H9 (cell line): ENCODE results near the gene SLC49A4. TPM values are rescaled to one million over a fixed set of nuclear protein-coding genes. Genes with fewer than 3 reads are reported as not detected.

Source experiments
- DNase-seq: peaks from one replicate; pipeline ENCODE4 v3.0.0-alpha.2; 2017
- H2AFZ ChIP-seq: one replicate; pipeline ENCODE4 v1.6.1; 2013; ENCODE audit warnings: mild to moderate bottlenecking, low read length, control low read depth, moderate library complexity
- H2AK5ac ChIP-seq: 2 replicates; pipeline ENCODE4 v1.6.1; 2013; ENCODE audit warnings: low read length, control low read depth, mixed read lengths; ENCODE audit not compliant: insufficient read length
- H2BK120ac ChIP-seq: one replicate; pipeline ENCODE4 v1.6.1; 2013; ENCODE audit warnings: low read depth, mild to moderate bottlenecking, low read length, control low read depth, inconsistent platforms; ENCODE audit not compliant: poor library complexity, severe bottlenecking
- H2BK12ac ChIP-seq: 2 replicates; pipeline ENCODE4 v1.6.1; 2013; ENCODE audit warnings: low read length, control low read depth, mixed read lengths, low read depth; ENCODE audit not compliant: insufficient read length
- H2BK15ac ChIP-seq: 2 replicates; pipeline ENCODE4 v1.6.1; 2013; ENCODE audit warnings: low read depth, low read length, control low read depth
- H2BK20ac ChIP-seq: one replicate; pipeline ENCODE4 v1.6.1; 2013; ENCODE audit warnings: low read depth, mild to moderate bottlenecking, low read length, control low read depth, inconsistent platforms; ENCODE audit not compliant: poor library complexity, severe bottlenecking
- H2BK5ac ChIP-seq: 2 replicates; pipeline ENCODE4 v1.6.1; 2013; ENCODE audit warnings: low read length, control low read depth, mixed read lengths; ENCODE audit not compliant: insufficient read length
- H3K14ac ChIP-seq: 2 replicates; pipeline ENCODE4 v1.6.1; 2013; ENCODE audit warnings: low read length, control low read depth; ENCODE audit not compliant: insufficient read depth
- H3K18ac ChIP-seq: 2 replicates; pipeline ENCODE4 v1.6.1; 2013; ENCODE audit warnings: low read depth, mild to moderate bottlenecking, mixed read lengths, low read length, control low read depth; ENCODE audit not compliant: insufficient read length
- H3K23ac ChIP-seq: 2 replicates; pipeline ENCODE4 v1.6.1; 2013; ENCODE audit warnings: low read length, control low read depth, mixed read lengths, low read depth; ENCODE audit not compliant: insufficient read length
- H3K23me2 ChIP-seq: 2 replicates; pipeline ENCODE4 v1.6.1; 2013; ENCODE audit warnings: low read depth, mild to moderate bottlenecking, mixed read lengths, low read length, control low read depth; ENCODE audit not compliant: insufficient read length, poor library complexity, severe bottlenecking
- H3K27ac ChIP-seq: 2 replicates; pipeline ENCODE4 v1.5.1; 2013; ENCODE audit warnings: low read length, control low read depth, mixed read lengths, low read depth; ENCODE audit not compliant: insufficient read length
- H3K27me3 ChIP-seq: 2 replicates; pipeline ENCODE4 v1.6.1; 2013; ENCODE audit warnings: low read length, control low read depth, inconsistent platforms; ENCODE audit not compliant: insufficient read depth
- H3K4ac ChIP-seq: 2 replicates; pipeline ENCODE4 v1.6.1; 2013; ENCODE audit warnings: low read depth, mild to moderate bottlenecking, control low read depth, inconsistent platforms, low read length, moderate library complexity
- H3K4me1 ChIP-seq: 2 replicates; pipeline ENCODE4 v1.6.1; 2013; ENCODE audit warnings: low read length, control low read depth, inconsistent platforms; ENCODE audit not compliant: insufficient read depth
- H3K4me2 ChIP-seq: 2 replicates; pipeline ENCODE4 v1.6.1; 2013; ENCODE audit warnings: low read length, control low read depth, mixed read lengths; ENCODE audit not compliant: insufficient read length, insufficient read depth
- H3K56ac ChIP-seq: 2 replicates; pipeline ENCODE4 v1.6.1; 2013; ENCODE audit warnings: low read depth, mild to moderate bottlenecking, mixed read lengths, low read length, control low read depth; ENCODE audit not compliant: insufficient read length
- H3K79me1 ChIP-seq: 2 replicates; pipeline ENCODE4 v1.6.1; 2013; ENCODE audit warnings: low read depth, mild to moderate bottlenecking, moderate library complexity, low read length, control low read depth, inconsistent platforms; ENCODE audit not compliant: insufficient read depth, poor library complexity, severe bottlenecking
- H3K79me2 ChIP-seq: 2 replicates; pipeline ENCODE4 v1.6.1; 2013; ENCODE audit warnings: low read length, control low read depth, inconsistent platforms; ENCODE audit not compliant: insufficient read depth
- H3K9ac ChIP-seq: 2 replicates; pipeline ENCODE4 v1.6.1; 2013; ENCODE audit warnings: low read length, control low read depth, mixed read lengths; ENCODE audit not compliant: insufficient read length; ENCODE audit errors: extremely low read depth
- H3K9me3 ChIP-seq: one replicate; pipeline ENCODE4 v1.6.1; 2013; ENCODE audit warnings: low read depth, low read length, inconsistent platforms; ENCODE audit not compliant: control insufficient read depth
- H3T11ph ChIP-seq: one replicate; pipeline ENCODE4 v1.6.1; 2013; ENCODE audit warnings: mild to moderate bottlenecking, low read length, control low read depth, inconsistent platforms
- H4K20me1 ChIP-seq: one replicate; pipeline ENCODE4 v1.6.1; 2013; ENCODE audit not compliant: control insufficient read depth, insufficient read length, insufficient read depth
- H4K5ac ChIP-seq: 2 replicates; pipeline ENCODE4 v1.6.1; 2013; ENCODE audit warnings: low read depth, mild to moderate bottlenecking, mixed read lengths, low read length, control low read depth; ENCODE audit not compliant: insufficient read length
- H4K8ac ChIP-seq: replicated peaks from 2 replicates; pipeline ENCODE4 v1.6.1; 2013; ENCODE audit warnings: low read length, control low read depth, mixed read lengths, low read depth; ENCODE audit not compliant: insufficient read length
- H4K91ac ChIP-seq: 2 replicates; pipeline ENCODE4 v1.6.1; 2013; ENCODE audit warnings: low read depth, mild to moderate bottlenecking, moderate library complexity, mixed read lengths, low read length, control low read depth; ENCODE audit not compliant: insufficient read length
- H3K27ac Mint-ChIP-seq, 3 experiments: 2 replicates in 2 of 3; 3 replicates in 1 of 3; pipeline ENCODE4 v1.8.0; 2020 to 2021; ENCODE audit warnings: mixed read lengths in 3 of 3, mild to moderate bottlenecking in 1 of 3, moderate library complexity in 1 of 3
- H3K27me3 Mint-ChIP-seq: 2 replicates; pipeline ENCODE4 v1.8.0; 2021; ENCODE audit warnings: low read depth, mild to moderate bottlenecking, moderate library complexity, mixed read lengths
- H3K36me3 Mint-ChIP-seq, 3 experiments: 2 replicates in 2 of 3; 3 replicates in 1 of 3; pipeline ENCODE4 v1.8.0; 2020 to 2021; ENCODE audit warnings: low read depth in 3 of 3, mixed read lengths in 3 of 3; ENCODE audit not compliant: insufficient read depth in 1 of 3
- H3K4me1 Mint-ChIP-seq, 2 experiments: 2 replicates each; pipeline ENCODE4 v1.8.0; 2020; ENCODE audit warnings: mixed read lengths in 2 of 2
- H3K4me3 Mint-ChIP-seq, 2 experiments: 2 replicates in 1 of 2; 3 replicates in 1 of 2; pipeline ENCODE4 v1.8.0; 2020 to 2021; ENCODE audit warnings: mild to moderate bottlenecking in 2 of 2, mixed read lengths in 2 of 2, moderate library complexity in 1 of 2
- H3K9me3 Mint-ChIP-seq, 2 experiments: 2 replicates in 1 of 2; 3 replicates in 1 of 2; pipeline ENCODE4 v1.8.0; 2020; ENCODE audit warnings: mild to moderate bottlenecking in 2 of 2, mixed read lengths in 2 of 2, moderate library complexity in 1 of 2
- WGBS: extraction: QIAGEN DNeasy Blood & Tissue Kit; methylation state at CpG from one replicate; pipeline ENCODE4 v1.1.7; 2013; ENCODE audit warnings: missing lambda C conversion rate, low lambda C conversion rate, mixed read lengths; ENCODE audit not compliant: insufficient read length; ENCODE audit errors: extremely low coverage; 5-methylcytosine and 5-hydroxymethylcytosine counted together
- total RNA-seq: library from RNA; stranded (reverse); gene quantifications from 2 replicates; pipeline ENCODE4 v1.2.1, GENCODE V29; 2021
- TF ChIP-seq, protein P1 (sequence below): fragments of 200-600 bp; sonication (generic); conservative IDR thresholded peaks from 3 replicates; pipeline ENCODE4 v1.8.0; 2021; ENCODE audit warnings: antibody characterized with exemption, mild to moderate bottlenecking

The SLC49A4 gene
- total RNA-seq, 1 experiment from 2014 or later = 10.7 TPM

DNA sequence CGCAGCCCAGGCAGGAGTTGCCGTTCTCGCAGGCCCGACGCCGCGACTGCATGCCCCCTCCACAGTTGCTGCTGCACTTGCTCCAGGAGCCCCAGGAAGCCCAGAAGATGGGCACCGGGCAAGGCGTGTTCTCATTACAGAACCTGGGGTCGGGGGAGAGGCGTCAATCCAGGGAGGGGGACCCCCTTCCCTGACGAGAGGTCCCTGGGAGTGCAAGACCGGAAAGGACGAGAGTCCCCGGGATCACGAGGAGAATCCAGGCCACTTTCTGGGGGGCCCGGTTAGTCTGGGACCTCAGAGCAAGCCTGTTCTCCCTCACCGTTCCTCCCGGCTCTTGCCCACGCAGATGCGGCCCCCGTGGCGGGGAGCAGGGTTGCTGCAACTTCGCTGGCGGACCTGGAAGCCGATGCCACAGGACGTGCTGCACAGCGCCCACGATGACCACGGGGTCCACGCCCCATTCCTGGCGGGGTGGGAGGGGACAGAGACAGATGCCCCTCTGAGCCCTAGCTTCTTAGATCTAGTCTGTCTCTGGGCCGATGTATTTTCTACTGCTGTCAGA, 118.8 kb downstream of the SLC49A4 start:
- Histone ChIP-seq H3K4ac (no peak overlapping the region), H2AK5ac (no peak overlapping the region), H2BK120ac (no peak overlapping the region), H3K4me2 (no peak overlapping the region), H4K5ac (no peak overlapping the region), H3K14ac (no peak overlapping the region), H3K23ac (no peak overlapping the region), H4K20me1 (no peaks in the 10 kb centered on the region), H3K79me1 (no peaks in the 10 kb centered on the region), H3K27me3 (no peaks in the 10 kb centered on the region), H3K4me1 (no peaks in the 10 kb centered on the region), H4K91ac (no peak overlapping the region), H2BK20ac (no peak overlapping the region), H4K8ac (no peak overlapping the region), H3T11ph (no peak overlapping the region), H3K79me2 (no peaks in the 10 kb centered on the region), H2BK12ac (no peak overlapping the region), H3K27ac (no peak overlapping the region), H2BK5ac (no peak overlapping the region), H3K18ac (no peak overlapping the region), H3K56ac (no peak overlapping the region), H3K9ac (no peak overlapping the region), H2AFZ (no peak overlapping the region), H2BK15ac (no peak overlapping the region), H3K23me2 (no peaks in the 10 kb centered on the region), H3K9me3 (no peaks in the 10 kb centered on the region)
- Mint-ChIP-seq H3K27ac (peak overlapping the region in 1 of 3 experiments; percentile 11; a peak in 1 of 7 replicates), H3K27me3 (peaks cover 7% of the 10 kb centered on the region), H3K4me3 (no peak overlapping the region), H3K36me3 (peaks cover 2 to 13% (median 3%) of the 10 kb centered on the region in 3 experiments; a peak in 4 of 7 replicates), H3K9me3 (no peaks in the 10 kb centered on the region), H3K4me1 (no peaks in the 10 kb centered on the region)
- WGBS = no CpG with 5 or more reads among the region's 33 CpGs
- TF ChIP-seq, protein P1, sequence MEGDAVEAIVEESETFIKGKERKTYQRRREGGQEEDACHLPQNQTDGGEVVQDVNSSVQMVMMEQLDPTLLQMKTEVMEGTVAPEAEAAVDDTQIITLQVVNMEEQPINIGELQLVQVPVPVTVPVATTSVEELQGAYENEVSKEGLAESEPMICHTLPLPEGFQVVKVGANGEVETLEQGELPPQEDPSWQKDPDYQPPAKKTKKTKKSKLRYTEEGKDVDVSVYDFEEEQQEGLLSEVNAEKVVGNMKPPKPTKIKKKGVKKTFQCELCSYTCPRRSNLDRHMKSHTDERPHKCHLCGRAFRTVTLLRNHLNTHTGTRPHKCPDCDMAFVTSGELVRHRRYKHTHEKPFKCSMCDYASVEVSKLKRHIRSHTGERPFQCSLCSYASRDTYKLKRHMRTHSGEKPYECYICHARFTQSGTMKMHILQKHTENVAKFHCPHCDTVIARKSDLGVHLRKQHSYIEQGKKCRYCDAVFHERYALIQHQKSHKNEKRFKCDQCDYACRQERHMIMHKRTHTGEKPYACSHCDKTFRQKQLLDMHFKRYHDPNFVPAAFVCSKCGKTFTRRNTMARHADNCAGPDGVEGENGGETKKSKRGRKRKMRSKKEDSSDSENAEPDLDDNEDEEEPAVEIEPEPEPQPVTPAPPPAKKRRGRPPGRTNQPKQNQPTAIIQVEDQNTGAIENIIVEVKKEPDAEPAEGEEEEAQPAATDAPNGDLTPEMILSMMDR = no peak
- no peak for DNase-seq
